NCI-H1694 treated with DMSO at 0.1 percent for 48 hours (cell line): ENCODE measurements around the gene ADAMTS17.
"Not testable (repeated sequence)": the region's sequence is repeated elsewhere in the genome, so short reads cannot be mapped to it uniquely, and the experiment has no call there.

Experiments
- DNase-seq: peaks from one replicate; lab custom pipeline; 2025; lab: John Stamatoyannopoulos, UW

Gene ADAMTS17

GRCh38 chr15:100340721-100341238, 995 bp downstream of the ADAMTS17 start:
- no peak for DNase-seq

GRCh38 chr15:100339999-100340398, 1.8 kb downstream of the ADAMTS17 start:
- no peak for DNase-seq

GRCh38 chr15:100339451-100339850, 2.3 kb downstream of the ADAMTS17 start:
- not testable (repeated sequence) for DNase-seq

- no peak for DNase-seq
These were observed 2.8 kb downstream of the ADAMTS17 start for GRCh38 chr15:100338971-100339444.

GRCh38 chr15:100338247-100338646, 3.5 kb downstream of the ADAMTS17 start:
- DNase-seq = no peak

- DNase-seq = no peak
These were observed 4.4 kb downstream of the ADAMTS17 start for GRCh38 chr15:100337096-100338044.

GRCh38 chr15:100336061-100336460, 5.7 kb downstream of the ADAMTS17 start:
- no peak for DNase-seq

GRCh38 chr15:100335335-100335999, 6.3 kb downstream of the ADAMTS17 start:
- no peak for DNase-seq

- DNase-seq = no peak
These were observed 6.9 kb downstream of the ADAMTS17 start for GRCh38 chr15:100334905-100335304.

- no peak for DNase-seq
These were observed 7.3 kb downstream of the ADAMTS17 start for GRCh38 chr15:100334456-100334855.

GRCh38 chr15:100334015-100334414, 7.8 kb downstream of the ADAMTS17 start:
- no peak for DNase-seq

- no peak for DNase-seq
These were observed 8.5 kb downstream of the ADAMTS17 start for GRCh38 chr15:100333236-100333635.

- no peak for DNase-seq
These were observed 9.1 kb downstream of the ADAMTS17 start for GRCh38 chr15:100332721-100333120.

- DNase-seq = no peak
These were observed 9.5 kb downstream of the ADAMTS17 start for GRCh38 chr15:100332231-100332630.

- DNase-seq = no peak
These were observed 11.1 kb downstream of the ADAMTS17 start for GRCh38 chr15:100330629-100331215.

GRCh38 chr15:100330221-100330620, 11.6 kb downstream of the ADAMTS17 start:
- DNase-seq = no peak

GRCh38 chr15:100328796-100329195, 13.0 kb downstream of the ADAMTS17 start:
- no peak for DNase-seq

GRCh38 chr15:100318880-100319279, 22.9 kb downstream of the ADAMTS17 start:
- no peak for DNase-seq

- DNase-seq = no peak
These were observed 26.9 kb downstream of the ADAMTS17 start for GRCh38 chr15:100314809-100315400.

GRCh38 chr15:100311833-100312476, 29.8 kb downstream of the ADAMTS17 start:
- DNase-seq = no peak

GRCh38 chr15:100311154-100311625, 30.6 kb downstream of the ADAMTS17 start:
- DNase-seq = no peak
